ENCODE data around the gene BAD.
A peak's percentile ranks its signal among the peaks of the same experiment; 100 is the strongest.
"Not testable (repeated sequence)": the region's sequence is repeated elsewhere in the genome, so short reads cannot be mapped to it uniquely, and the experiment has no call there.

BAD gene

DNA sequence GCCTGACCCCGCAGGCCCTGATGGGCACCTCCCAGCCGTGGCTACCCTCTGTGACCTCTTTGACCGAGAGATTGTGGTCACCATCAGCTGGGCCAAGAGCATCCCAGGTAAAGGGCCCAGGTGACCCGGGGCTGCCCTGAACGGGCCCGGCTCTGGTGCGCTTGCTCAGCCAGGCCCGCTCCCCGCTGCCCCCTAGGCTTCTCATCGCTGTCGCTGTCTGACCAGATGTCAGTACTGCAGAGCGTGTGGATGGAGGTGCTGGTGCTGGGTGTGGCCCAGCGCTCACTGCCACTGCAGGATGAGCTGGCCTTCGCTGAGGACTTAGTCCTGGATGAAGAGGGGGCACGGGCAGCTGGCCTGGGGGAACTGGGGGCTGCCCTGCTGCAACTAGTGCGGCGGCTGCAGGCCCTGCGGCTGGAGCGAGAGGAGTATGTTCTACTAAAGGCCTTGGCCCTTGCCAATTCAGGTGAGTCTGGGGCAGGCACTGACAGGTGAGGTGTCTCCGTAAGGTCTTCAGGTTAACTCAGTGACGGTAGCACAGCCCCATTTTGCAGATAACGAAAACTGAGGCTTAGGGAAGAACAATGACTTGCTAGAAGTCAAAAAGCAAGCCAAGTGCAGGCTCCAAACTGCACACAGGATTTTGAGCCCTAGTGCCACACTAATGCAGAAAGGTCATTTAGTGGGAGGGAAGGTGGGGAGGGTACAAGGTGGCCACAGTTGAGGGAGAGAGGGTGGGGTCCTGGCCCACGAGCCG is 30.5 kb upstream of the BAD start:
- no peak for DNase-seq (ENCODE audit: low read depth in 2 of 2)

DNA sequence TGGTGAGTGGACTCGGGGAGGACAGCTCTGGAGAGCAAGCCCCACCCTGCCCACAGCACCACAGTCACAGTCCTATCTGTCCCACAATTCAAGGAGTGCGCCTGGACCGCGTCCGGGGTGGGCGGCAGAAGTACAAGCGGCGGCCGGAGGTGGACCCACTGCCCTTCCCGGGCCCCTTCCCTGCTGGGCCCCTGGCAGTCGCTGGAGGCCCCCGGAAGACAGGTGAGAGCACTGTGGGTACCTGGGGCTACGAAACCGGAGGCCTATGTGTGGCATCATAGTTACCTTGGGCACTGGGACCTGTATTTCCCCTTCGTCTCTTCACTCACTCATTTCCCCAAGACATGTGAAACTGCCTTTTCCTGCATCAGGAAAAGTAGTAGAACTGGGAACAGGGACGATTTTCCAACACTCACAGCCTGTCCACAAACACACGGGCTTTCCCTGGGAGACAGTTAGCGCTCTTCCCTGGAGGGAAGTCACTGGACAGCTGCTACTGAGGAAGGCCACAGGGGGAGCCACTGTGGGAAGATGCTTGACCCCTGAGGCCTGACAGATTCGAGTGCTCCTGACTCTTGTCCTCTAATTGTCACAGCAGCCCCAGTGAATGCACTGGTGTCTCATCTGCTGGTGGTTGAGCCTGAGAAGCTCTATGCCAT is 29.8 kb upstream of the BAD start:
- DNase-seq (ENCODE audit: low read depth in 2 of 2), result no peak

- no peak for DNase-seq (ENCODE audit: low read depth in 2 of 2)
These were observed 29.2 kb upstream of the BAD start for GRCh38 chr11:64313491-64314145.

GRCh38 chr11:64312947-64313346 is 28.5 kb upstream of the BAD start:
- no peak for DNase-seq (ENCODE audit: low read depth in 2 of 2)

DNA sequence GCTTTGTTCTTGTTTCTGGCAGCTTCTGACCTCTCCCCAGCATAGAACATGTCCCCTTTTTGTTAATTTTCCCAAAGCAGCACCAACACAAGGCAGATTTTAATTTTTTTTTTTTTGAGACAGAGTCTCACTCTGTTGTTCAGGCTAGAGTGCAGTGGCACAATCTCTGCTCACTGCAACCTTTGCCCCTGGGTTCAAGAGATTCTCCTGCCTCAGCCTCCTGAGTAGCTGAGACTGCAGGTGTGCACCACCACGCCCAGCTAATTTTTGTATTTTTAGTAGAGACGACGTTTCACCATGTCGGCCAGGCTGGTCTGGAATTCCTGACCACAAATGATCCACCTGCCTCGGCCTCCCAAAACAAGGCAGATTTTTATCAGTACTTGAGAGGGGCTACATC is 23.3 kb upstream of the BAD start:
- DNase-seq (ENCODE audit: low read depth in 2 of 2), result not testable (repeated sequence)

DNA sequence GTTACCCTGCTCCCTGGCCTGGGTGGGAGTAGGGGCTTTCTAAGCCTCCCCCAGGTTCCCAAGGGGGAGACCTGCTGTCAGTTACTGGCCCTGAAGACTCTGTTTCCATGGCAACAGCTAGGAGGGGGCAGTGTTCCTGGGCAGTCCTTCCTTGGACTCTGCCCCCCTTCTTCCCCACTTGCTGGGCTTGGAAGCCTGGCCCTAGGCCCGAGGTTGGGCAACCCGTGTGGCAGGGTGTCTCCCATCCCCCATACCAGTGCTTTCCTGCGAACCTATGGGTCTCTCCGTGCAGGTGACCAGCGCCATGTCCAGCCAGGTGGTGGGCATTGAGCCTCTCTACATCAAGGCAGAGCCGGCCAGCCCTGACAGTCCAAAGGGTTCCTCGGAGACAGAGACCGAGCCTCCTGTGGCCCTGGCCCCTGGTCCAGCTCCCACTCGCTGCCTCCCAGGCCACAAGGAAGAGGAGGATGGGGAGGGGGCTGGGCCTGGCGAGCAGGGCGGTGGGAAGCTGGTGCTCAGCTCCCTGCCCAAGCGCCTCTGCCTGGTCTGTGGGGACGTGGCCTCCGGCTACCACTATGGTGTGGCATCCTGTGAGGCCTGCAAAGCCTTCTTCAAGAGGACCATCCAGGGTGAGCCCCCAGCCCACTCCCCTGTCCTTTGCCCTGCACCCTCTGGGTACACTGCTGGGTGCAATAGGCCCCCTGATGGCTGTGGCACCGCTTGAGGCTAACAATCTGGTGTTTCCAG is 22.6 kb upstream of the BAD start:
- DNase-seq (ENCODE audit: low read depth in 2 of 2), result no peak

DNA sequence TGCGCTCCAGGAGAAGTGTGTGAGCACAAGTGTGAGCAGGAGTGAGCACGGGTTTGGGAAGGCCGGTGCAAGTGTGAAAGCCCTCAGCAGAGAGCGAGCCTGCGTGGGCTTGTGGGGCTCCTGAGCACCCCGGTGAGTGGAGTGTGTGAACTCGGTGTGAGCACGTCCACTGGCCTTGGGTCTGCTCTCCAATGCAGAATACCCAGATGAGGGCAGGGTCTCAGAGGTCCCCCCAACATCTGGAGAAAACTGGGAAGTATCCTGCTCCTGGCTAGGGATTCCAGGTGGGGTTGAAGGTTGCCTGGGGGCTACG is 22.1 kb upstream of the BAD start:
- DNase-seq (ENCODE audit: low read depth in 2 of 2), result no peak

GRCh38 chr11:64305691-64306562 is 21.5 kb upstream of the BAD start:
- DNase-seq (ENCODE audit: low read depth in 2 of 2), result peak; percentile 50 to 53

DNA sequence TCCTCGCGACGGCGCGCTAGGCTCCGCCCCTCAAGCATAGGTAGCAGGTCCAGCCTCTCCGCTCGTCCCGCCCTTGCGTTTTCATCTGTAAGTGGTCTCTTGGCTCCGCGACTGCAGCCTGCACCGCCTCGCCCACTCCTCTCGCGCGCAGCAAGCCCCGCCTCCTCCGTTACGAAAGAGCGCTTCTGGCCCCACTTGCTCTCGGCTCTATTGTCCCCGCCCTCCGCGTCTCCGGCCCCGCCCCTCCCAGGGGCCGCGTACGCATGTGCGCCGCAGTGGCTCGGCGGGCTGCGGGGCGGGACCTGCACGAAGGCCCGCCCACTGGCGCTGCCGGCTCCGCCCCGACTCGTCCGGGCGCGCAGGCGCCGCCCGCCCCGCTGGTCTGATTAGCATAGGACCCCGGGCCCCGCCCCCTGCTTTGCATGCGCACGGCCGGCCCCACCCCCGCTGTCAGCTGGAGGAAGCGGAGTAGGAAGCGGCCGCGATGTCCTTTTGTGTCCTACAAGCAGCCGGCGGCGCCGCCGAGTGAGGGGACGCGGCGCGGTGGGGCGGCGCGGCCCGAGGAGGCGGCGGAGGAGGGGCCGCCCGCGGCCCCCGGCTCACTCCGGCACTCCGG is 20.7 kb upstream of the BAD start, which contains the start of gene ESRRA:
TSS of gene ESRRA (plus strand) at position 450 of the 616 bp plus-strand sequence. CDS start 1,656 bp downstream, outside the sequence.
- DNase-seq (ENCODE audit: low read depth in 2 of 2), result peak; percentile 100

- DNase-seq (ENCODE audit: low read depth in 2 of 2), result peak; percentile 95 to 97
These were observed 20.0 kb upstream of the BAD start for GRCh38 chr11:64304316-64305072.

DNA sequence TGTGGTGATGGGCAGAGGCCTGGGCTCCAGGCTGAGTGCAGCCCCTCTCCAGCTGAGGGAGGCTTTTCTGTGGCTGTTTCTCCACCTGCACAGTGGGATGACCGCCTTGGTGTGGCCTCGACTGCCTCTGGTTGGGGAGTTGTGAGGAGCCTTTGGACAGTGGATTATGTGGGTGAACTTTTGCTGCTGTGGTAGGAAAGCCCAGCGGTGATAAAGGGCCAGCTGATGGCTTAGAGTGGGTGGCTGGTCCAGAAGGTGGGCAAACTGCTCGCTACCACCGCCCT is 19.5 kb upstream of the BAD start:
- DNase-seq (ENCODE audit: low read depth in 2 of 2), result no peak

DNA sequence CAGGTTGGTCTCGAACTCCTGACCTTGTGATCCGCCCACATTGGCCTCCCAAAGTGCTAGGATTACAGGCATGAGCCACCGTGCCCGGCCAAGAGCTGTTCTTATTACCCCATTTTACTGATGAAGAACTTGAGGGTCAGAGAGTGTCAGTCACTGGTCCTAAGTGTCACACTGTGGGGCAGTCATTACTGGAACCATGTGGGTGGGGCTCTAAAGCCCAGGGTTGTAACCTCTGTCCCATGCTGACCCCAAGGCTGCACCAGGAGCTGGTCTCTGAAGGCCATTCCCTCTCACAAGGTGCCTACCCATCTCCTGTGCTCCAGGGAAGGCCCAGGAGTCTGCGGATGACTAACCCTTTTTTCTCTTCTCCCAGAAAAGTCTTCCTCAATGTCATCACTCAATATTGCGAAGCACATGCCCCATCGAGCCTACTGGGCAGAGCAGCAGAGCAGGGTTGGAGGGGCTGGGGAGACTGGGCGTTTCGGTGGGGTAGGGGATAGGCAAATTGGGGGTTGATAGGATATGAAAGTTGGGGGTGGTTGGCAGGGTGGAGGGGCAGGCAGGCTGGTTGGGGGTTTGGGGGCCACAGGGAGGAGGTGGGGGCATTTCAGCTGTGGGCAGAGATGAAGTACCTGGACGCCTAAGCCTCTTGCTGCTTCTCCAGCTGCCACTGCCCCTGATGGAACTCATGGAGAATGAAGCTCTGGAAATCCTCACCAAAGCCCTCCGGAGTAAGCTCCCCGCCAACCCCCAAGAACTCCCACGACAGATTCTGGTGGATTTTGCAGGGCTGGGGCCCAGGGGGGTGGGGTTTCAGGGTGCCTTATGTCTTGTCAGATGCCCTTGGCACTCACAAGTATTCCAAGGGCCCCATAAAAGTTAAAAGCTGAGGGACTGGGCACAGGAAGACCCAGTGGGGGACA is 18.9 kb upstream of the BAD start:
- DNase-seq (ENCODE audit: low read depth in 2 of 2), result no peak

GRCh38 chr11:64299847-64300648 is 15.6 kb upstream of the BAD start, which contains the start of gene CATSPERZ:
CATSPERZ (plus strand) TSS chr11:64300358; CDS start chr11:64300411, 53 bp downstream.
- no peak for DNase-seq (ENCODE audit: low read depth in 2 of 2)

DNA sequence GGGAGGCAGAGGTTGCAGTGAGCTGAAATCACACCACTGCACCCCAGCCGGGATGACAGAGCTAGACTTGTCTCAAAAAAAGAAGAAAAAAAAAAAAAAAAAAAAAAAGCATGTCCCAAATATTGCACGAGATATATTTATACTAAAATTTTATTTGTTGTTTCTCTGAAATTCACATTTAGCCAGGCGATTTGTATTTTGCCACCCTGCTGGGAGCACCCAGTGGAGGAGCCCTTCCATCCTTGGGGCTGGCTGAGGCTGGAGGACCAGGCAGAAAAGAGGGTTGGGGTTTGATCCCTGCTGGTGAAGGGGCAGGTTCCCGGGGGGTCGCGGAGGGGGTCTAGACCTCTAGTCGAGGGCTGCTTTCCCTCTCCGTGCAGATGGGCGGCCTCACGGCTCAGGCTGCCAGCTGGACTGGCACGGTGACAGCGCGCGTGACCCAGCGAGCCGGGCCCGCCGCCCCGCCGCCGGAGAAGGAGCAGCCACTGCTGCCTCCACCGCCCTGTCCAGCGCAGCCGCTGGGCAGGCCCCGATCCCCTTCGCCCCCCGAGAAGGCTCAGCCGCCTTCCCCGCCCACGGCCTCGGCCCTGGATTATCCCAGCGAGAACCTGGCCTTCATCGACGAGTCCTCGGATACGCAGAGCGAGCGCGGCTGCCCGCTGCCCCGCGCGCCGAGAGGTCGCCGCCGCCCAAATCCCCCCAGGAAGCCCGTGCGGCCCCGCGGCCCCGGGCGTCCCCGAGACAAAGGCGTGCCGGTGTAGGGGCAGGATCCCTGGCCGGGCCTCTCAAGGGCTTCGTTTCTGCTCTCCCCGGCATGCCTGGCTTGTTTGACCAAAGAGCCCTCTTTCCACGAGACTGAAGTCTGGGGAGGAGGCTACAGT is 14.7 kb upstream of the BAD start:
- no peak for DNase-seq (ENCODE audit: low read depth in 2 of 2)

DNA sequence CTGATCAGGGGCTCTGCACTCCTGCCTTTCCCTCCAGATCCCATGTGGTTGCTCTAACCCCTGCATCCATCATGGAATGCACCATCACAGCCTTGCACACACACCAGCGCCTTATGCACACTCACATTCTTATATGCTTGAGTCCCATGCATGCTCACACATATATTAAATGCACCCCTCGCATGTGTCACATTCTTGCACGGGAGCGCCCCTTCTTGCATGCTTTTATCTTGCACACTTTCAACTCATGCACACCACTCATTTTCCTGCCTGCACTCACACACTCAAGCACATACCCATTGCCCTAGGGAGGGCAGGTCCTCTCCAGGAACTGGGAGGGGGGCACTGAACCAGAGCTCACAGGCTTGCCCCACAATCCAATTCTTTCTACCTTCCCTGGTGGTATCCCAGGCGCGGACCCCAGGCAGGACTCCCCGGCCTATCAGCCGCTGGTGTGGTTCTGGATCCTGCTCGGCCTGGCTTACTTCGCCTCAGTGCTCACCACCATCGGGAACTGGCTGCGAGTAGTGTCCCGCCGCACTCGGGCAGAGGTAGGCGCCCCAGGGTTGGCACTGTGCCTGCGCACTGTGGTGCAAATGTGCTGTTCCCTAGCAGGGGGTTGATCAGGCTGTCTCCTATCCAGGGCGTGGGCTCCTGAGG is 13.4 kb upstream of the BAD start:
- DNase-seq (ENCODE audit: low read depth in 2 of 2), result no peak

DNA sequence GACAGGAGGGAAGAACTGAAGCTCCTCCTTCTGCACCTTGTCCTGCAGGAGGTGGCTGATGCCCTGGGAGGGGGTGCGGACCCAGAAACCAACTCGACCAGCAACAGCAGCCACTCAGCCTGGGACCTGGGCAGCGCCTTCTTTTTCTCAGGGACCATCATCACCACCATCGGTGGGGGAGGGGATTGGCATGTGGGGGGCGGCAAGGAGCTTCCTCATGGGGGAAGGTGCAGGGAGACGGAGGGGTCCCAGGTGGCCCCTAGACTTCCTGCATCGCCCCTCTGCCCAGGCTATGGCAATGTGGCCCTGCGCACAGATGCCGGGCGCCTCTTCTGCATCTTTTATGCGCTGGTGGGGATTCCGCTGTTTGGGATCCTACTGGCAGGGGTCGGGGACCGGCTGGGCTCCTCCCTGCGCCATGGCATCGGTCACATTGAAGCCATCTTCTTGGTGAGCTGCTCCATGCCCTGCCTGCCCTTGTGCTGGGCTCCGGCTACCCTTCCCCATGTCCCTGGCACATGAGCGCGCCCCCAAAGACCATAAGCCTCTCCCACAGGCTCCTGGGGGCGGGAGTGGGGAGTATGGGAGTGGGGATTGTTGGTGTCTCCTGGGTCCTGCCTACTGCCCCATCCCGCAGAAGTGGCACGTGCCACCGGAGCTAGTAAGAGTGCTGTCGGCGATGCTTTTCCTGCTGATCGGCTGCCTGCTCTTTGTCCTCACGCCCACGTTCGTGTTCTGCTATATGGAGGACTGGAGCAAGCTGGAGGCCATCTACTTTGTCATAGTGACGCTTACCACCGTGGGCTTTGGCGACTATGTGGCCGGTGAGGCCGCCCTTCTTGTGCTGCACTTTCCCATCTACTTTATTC is 12.6 kb upstream of the BAD start:
- no peak for DNase-seq (ENCODE audit: low read depth in 2 of 2)
